GM21723 (cell line): ENCODE measurements around the gene ADCY10.
A peak's percentile ranks its signal among the peaks of the same experiment; 100 is the strongest.
"Not testable (repeated sequence)": the region's sequence is repeated elsewhere in the genome, so short reads cannot be mapped to it uniquely, and the experiment has no call there.

ENCODE experiments used
- ATAC-seq: cut with Tn5 transposase; IDR thresholded peaks from one replicate; pipeline ENCODE4 v1.9.1; 2021; ENCODE audit warnings: mild to moderate bottlenecking, moderate library complexity; ENCODE audit not compliant: unreplicated experiment

Gene ADCY10

DNA sequence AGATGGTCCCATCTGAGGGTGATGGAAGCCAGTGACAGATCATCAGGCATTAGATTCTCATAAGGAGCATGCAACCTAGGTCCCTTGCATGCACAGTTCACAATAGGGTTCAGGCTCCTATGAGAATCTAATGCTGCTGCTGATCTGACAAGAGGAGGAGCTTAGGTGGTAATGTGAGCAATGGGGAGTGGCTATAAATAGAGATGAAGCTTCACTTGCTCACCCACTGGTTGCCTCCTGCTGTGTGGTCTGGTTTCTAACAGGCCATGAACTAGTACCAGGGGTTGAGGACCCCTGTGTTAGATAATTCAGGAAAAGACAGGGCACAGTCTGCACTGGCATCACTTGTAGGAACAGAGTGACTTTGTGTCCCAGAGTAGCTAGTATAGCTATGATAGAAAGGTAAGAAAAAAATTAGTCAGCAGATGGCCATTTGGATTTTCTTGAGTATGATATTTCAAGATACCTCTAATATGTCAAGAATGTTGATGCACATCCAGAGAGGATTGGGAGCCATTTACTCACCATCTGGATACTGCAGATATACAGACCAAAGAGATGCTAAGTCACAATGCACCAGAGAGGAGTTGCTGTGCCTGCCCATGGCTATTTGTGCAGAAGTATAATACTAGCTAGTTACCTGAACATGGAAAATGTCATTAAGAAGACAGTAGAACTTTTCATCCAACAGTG is 53.6 kb downstream of the ADCY10 start:
- no peak for ATAC-seq

GRCh38 chr1:167856711-167857418 is 57.1 kb downstream of the ADCY10 start:
- ATAC-seq: no peak

DNA sequence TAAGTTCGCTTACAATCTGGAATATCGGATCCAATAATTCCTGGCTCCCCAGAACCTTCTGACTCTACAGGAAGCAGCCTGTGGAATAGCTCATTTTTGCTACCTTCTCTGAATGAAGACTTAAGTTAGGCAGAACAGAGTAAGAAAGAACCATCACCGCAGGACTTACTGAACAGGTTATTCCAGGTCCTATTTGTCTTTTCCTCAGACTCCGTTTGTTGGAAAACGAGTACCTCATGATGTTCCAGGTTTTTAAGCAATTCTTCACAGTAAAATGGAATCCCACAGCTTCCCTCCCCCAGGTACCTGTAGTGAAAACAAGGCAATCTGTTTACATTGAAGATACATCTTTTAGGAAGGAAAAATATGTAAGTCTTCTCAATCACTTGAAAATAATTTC is 59.8 kb downstream of the ADCY10 start:
- ATAC-seq: no peak

DNA sequence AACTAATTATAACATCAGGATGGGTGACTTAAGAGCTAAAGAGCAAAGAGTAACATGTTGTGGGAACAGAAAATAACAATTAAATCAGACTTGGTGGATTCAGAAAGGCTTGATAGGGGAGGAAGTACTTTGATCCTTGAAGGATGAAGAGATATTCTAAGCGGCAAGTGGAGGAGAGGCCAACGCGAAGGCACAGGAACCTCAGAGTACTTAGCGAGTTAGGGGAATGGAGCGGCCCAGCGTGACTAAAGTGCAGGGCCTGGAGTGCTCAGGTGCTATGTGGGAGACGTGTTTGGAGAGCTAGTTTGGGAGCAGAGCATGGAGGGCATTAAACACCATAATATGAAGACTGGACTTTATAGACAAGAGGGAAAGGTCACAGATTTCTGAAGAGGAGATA is 64.3 kb downstream of the ADCY10 start:
- ATAC-seq: no peak

DNA sequence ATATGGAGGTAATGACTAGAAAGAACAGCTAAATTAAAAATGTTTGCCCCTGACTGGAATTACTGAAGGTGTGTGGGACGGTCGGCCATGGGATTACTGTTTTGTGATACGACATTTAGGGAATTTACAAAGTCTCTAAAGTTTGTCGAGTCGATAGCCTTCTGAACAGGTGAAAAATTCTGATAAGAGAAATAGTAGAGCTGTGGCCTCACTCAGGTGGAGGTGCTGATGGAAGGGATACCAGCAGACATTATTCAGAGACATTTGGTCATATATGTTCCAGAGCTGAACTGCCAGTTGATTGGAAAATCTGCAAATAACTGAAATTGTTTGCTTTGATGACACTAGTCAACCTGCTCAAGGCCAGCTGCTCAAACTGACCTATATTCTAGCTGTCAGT is 71.1 kb downstream of the ADCY10 start:
- no peak for ATAC-seq

DNA sequence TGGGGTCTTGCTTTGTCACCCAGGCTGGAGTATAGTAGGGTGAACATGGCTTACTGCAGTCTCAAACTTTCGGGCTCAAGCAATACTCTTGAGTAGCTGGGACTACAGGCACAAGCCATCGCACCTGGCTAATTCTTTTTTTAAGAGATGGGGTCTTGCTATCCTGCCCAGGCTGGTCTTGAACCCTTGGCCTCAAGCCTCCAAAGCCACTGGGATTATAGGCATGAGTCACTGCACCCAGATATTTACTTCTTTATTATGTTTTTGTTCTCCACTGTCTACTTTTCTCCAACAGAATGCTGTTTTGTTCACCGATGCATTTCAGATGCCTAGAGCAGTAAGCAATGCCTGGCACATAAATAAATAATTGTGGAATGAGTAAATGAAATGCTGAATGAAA is 72.4 kb downstream of the ADCY10 start:
- no peak for ATAC-seq

GRCh38 chr1:167839009-167839408 is 74.9 kb downstream of the ADCY10 start:
- no peak for ATAC-seq

- no peak for ATAC-seq
Measured at GRCh38 chr1:167837326-167837725, 76.6 kb downstream of the ADCY10 start.

- ATAC-seq: no peak
Measured at GRCh38 chr1:167836197-167836596, 77.7 kb downstream of the ADCY10 start.

- ATAC-seq: no peak
Measured at GRCh38 chr1:167833904-167834303, 80.0 kb downstream of the ADCY10 start.

DNA sequence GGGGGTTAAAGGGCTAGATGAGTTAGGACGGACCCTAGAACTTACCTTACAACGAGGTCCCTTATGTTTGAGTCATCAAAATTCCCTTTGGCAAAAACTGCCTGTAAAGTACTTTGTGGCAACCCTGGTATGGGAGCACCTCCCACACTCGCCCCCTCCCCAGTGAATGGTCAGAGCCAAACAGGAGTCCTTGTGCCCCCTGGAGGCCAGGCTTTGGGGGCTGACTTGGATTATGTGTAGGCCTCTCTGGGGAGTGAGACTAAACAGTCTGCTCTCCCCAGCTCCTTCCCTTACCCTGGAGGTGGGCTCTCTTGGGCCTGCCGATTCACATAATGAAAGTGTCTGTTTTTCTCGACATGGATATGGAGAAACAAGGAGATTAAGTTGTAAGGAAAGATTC is 81.2 kb downstream of the ADCY10 start:
- no peak for ATAC-seq

- ATAC-seq: not testable (repeated sequence)
Measured at GRCh38 chr1:167830668-167831067, 83.3 kb downstream of the ADCY10 start.

DNA sequence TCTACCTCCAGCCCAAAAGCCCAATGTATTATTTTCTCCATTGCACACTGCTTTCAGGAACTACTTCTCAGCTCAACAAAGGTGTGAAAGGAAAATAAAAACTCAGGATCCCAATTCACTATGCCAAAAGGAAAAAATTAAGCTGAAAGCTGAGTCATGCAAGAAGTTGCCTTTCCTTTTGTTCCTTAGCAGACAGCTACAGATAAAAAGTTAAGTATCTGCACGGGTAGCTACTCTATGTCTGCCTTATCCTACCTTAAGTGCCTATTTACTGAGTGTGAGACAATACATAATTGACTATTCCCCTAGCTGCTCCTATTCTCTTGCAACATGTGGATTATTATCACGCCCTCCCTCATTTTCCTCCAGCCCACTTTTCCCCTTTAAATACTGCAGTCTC is 84.1 kb downstream of the ADCY10 start:
- no peak for ATAC-seq

DNA sequence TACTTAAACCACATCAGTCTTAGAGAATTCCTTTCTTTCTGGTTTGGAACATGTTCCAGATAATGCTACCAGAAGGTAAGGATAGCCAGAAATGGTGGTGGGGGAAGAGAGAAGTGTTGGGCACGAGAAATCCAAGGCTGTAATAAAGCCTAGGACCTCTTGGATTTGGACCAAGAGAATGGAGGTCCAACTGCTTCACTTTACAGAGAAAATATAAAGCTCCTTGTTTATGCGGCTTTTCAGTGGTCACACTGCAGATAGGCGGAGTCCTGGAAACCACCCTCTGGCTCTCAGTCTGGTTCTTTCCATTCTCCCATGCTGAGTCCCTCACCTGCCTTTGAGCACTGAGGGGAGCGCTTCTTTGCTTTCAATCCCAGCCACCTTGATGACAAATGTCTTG is 87.8 kb downstream of the ADCY10 start:
- ATAC-seq: no peak

GRCh38 chr1:167825419-167826079 is 88.4 kb downstream of the ADCY10 start:
- ATAC-seq: no peak

DNA sequence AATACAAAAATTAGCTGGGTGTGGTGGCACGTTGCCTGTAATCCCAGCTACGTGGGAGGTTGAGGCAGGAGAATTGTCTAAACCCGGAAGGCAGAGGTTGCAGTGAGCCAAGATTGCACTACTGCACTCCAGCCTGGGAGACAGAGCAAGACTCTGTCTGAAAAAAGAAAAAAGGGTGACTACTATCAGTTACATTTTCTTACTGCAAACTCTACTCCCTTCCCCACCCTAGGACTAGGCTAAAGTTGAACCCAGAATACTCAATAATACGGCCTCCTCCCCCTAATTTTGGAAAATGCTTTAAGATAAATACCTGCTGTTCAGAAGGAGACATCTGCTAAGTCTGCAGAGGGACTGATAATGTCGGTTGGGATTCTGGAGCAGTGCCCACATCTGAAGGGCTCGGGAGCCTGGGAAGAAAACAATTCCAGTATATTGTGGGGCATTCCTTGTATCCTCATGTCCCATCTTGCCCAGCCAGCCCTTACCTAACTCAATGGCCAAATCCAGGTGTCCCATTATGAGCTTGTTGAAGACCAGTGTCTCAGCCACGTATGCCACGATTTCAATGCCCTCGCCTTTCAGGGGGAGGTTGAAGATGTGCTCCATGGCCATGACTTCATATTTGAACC is 89.7 kb downstream of the ADCY10 start:
- ATAC-seq: no peak

GRCh38 chr1:167821969-167822685 is 91.8 kb downstream of the ADCY10 start:
- no peak for ATAC-seq

- no peak for ATAC-seq
Measured at GRCh38 chr1:167821356-167821685, 92.6 kb downstream of the ADCY10 start.

DNA sequence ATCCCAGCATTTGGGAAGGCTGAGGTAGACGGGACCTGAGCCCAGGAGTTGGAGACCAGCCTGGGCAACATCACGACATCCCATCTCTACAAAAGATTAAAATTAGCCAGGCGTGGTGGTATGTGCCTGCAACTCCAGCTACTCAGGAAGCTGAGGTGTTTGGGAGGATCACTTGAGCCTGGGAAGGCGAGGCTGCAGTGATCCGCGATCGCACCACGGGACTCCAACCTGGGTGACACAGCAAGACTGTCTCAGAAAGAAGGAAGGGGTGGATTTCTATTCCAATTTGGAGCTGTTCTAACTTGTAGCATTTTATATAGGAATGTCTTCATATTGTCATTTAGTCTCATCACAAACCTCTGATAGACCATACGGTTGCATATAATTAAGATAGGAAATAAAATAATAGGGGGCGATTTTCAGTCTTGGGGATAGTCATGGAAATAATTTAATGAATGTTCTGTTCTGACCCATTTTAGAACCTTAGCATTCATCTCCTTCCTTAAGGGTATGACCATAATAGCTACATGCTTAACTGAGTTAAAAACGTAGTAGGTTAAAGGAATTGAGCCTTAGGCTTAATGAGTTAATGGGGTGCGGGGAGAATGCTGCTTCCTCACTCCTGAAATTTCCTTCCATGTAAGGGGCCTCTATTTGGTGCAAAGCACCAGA is 93.1 kb downstream of the ADCY10 start:
- no peak for ATAC-seq

GRCh38 chr1:167819849-167820683 is 93.9 kb downstream of the ADCY10 start:
- peak; percentile 83 for ATAC-seq
